Endodermal cell (in vitro differentiated cells): ENCODE measurements around the gene SLMAP. TPM values are rescaled to one million over a fixed set of nuclear protein-coding genes. Genes with fewer than 3 reads are reported as not detected.

Source experiments
- DNase-seq: peaks from one replicate; pipeline ENCODE4 v3.0.0-alpha.2; 2017
- H3K27ac ChIP-seq: 2 replicates; pipeline ENCODE4 v1.5.1; 2013; ENCODE audit warnings: mild to moderate bottlenecking, low read depth, low read length, moderate library complexity
- H3K27me3 ChIP-seq: 2 replicates; pipeline ENCODE4 v1.6.1; 2013; ENCODE audit warnings: mild to moderate bottlenecking, low read length, moderate library complexity; ENCODE audit not compliant: insufficient read depth, control insufficient read depth, poor library complexity, severe bottlenecking
- H3K36me3 ChIP-seq: 2 replicates; pipeline ENCODE4 v1.7.0; 2013; ENCODE audit warnings: mild to moderate bottlenecking, low read length, moderate library complexity; ENCODE audit not compliant: control insufficient read depth, insufficient read depth
- H3K4me1 ChIP-seq: one replicate; pipeline ENCODE4 v1.7.0; 2013; ENCODE audit warnings: low read length; ENCODE audit not compliant: control insufficient read depth, insufficient read depth
- H3K4me3 ChIP-seq: 2 replicates; pipeline ENCODE4 v1.5.1; 2013; ENCODE audit warnings: mild to moderate bottlenecking, low read length, moderate library complexity
- H3K9ac ChIP-seq: 2 replicates; pipeline ENCODE4 v1.6.1; 2013; ENCODE audit warnings: mild to moderate bottlenecking, low read length, moderate library complexity; ENCODE audit not compliant: poor library complexity, severe bottlenecking; ENCODE audit errors: extremely low read depth
- H3K9me3 ChIP-seq: 2 replicates; pipeline ENCODE4 v1.6.1; 2013; ENCODE audit warnings: mild to moderate bottlenecking, low read length, moderate library complexity; ENCODE audit not compliant: control insufficient read depth
- H3K27ac Mint-ChIP-seq: 2 replicates; pipeline ENCODE4 v1.8.0; 2020; ENCODE audit warnings: mixed read lengths
- H3K27me3 Mint-ChIP-seq: 2 replicates; pipeline ENCODE4 v1.8.0; 2021; ENCODE audit warnings: mild to moderate bottlenecking, mixed read lengths; ENCODE audit not compliant: insufficient read depth
- H3K36me3 Mint-ChIP-seq: 2 replicates; pipeline ENCODE4 v1.8.0; 2020; ENCODE audit warnings: low read depth, mixed read lengths
- H3K4me1 Mint-ChIP-seq: 2 replicates; pipeline ENCODE4 v1.8.0; 2020; ENCODE audit warnings: mixed read lengths
- H3K4me3 Mint-ChIP-seq: 2 replicates; pipeline ENCODE4 v1.8.0; 2020; ENCODE audit warnings: mild to moderate bottlenecking, moderate library complexity, mixed read lengths
- H3K9me3 Mint-ChIP-seq: 2 replicates; pipeline ENCODE4 v1.8.0; 2020; ENCODE audit warnings: mild to moderate bottlenecking, mixed read lengths
- WGBS, 2 experiments: methylation state at CpG; one replicate each; pipeline versions ENCODE4 v1.1.5 to v1.1.7; 2013; ENCODE audit warnings: missing lambda C conversion rate in 2 of 2, mixed read lengths in 1 of 2; ENCODE audit not compliant: insufficient coverage in 1 of 2, insufficient read length in 1 of 2; 5-methylcytosine and 5-hydroxymethylcytosine counted together
- total RNA-seq, 2 donors: library from RNA; stranded (reverse); fragmentation: NEBNext Ultra II Directional in 1 of 2; extraction: Animal tissue kit (Norgen Biotek cat#: 25700) in 1 of 2; gene quantifications; 2 replicates in 1 of 2; 3 replicates in 1 of 2; pipeline ENCODE4 v1.2.1, GENCODE V29; 2021
- TF ChIP-seq, protein P1 (sequence below): fragments of 200-600 bp; sonication (generic); conservative IDR thresholded peaks from 2 replicates; pipeline ENCODE4 v1.5.0; 2021; ENCODE audit warnings: antibody characterized with exemption, mild to moderate bottlenecking

The SLMAP gene
- total RNA-seq, 2 donors from 2014 or later: 64.8 to 65.7 TPM

DNA sequence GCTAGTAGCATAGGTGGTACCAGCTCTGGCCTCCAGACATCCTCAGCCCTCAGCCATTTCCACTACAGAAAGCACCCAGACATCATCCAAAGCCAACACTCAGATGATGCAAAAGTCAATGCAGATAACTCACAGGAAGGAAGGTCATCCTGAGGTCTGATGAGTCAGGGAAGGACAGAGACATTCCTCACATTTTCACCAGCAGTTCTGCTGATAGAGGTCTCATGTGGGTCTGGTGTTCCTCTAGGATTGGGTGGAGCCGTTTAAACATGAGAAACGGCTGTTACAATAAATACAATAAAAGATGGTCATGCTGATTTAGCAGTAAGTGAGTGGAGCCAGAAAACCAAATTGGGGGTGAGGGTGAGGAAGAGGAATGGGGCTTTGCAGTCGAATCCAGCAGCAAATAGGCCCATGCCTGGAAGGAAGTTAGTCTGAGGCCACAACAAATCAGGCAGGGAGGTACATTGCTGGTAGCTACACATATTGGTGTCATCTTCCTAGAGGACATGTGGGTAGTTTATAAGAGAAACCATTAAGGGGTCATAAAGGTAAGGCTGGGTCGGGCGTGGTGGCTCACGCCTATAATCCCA is 218.8 kb downstream of the SLMAP start:
- Mint-ChIP-seq H3K9me3 (no peaks in the 10 kb centered on the region), H3K27ac (peak overlapping the region; percentile 37), H3K27me3 (no peaks in the 10 kb centered on the region), H3K36me3 (no peaks in the 10 kb centered on the region), H3K4me3 (no peak overlapping the region), H3K4me1 (peaks cover 26% of the 10 kb centered on the region)
- Histone ChIP-seq H3K36me3 (no peaks in the 10 kb centered on the region), H3K9me3 (no peaks in the 10 kb centered on the region), H3K4me3 (no peak overlapping the region), H3K27ac (no peak overlapping the region), H3K9ac (no peak overlapping the region), H3K4me1 (peaks cover 10% of the 10 kb centered on the region), H3K27me3 (no peaks in the 10 kb centered on the region)
- DNase-seq: peak; percentile 71
- TF ChIP-seq, protein P1, sequence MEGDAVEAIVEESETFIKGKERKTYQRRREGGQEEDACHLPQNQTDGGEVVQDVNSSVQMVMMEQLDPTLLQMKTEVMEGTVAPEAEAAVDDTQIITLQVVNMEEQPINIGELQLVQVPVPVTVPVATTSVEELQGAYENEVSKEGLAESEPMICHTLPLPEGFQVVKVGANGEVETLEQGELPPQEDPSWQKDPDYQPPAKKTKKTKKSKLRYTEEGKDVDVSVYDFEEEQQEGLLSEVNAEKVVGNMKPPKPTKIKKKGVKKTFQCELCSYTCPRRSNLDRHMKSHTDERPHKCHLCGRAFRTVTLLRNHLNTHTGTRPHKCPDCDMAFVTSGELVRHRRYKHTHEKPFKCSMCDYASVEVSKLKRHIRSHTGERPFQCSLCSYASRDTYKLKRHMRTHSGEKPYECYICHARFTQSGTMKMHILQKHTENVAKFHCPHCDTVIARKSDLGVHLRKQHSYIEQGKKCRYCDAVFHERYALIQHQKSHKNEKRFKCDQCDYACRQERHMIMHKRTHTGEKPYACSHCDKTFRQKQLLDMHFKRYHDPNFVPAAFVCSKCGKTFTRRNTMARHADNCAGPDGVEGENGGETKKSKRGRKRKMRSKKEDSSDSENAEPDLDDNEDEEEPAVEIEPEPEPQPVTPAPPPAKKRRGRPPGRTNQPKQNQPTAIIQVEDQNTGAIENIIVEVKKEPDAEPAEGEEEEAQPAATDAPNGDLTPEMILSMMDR: no peak
- WGBS, 2 experiments: 81 to 88% methylated on average over 6 of the region's 6 CpGs

DNA sequence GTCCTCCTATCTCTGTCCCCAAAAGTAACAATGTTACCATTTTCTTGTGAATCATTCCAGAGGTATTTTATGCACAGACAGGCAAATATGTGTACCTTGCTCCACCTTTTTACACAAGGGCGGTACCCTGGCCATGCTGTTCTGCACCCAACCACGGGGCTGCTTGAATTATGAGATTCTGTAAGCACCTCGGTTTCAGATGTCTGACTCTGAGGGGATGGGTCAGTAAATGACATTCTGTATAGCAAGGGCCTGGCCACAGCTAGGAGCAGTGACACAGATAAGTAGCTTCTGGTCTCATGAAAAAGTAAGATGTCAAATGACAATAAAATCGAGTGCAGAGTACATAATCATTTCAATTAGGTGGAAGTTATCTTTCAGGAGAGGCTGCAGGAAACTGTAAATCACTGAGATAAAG is 221.7 kb downstream of the SLMAP start:
- H3K27ac ChIP-seq: no peak overlapping the region
- no peaks in the 10 kb centered on the region for H3K9me3 Mint-ChIP-seq
- H3K36me3 ChIP-seq: no peaks in the 10 kb centered on the region
- peak; percentile 37 for DNase-seq
- H3K27me3 Mint-ChIP-seq: no peaks in the 10 kb centered on the region
- TF ChIP-seq, protein P1: no peak
- H3K4me1 Mint-ChIP-seq: peaks cover 12% of the 10 kb centered on the region
- H3K27me3 ChIP-seq: no peaks in the 10 kb centered on the region
- H3K4me3 Mint-ChIP-seq: no peak overlapping the region
- H3K27ac Mint-ChIP-seq: no peak overlapping the region
- H3K9ac ChIP-seq: no peak overlapping the region
- no peaks in the 10 kb centered on the region for H3K9me3 ChIP-seq
- H3K4me1 ChIP-seq: peaks cover 7% of the 10 kb centered on the region
- no peak overlapping the region for H3K4me3 ChIP-seq
- 67 to 84% methylated on average over 3 to 4 of the region's 4 CpGs for WGBS, 2 experiments
- no peaks in the 10 kb centered on the region for H3K36me3 Mint-ChIP-seq

DNA sequence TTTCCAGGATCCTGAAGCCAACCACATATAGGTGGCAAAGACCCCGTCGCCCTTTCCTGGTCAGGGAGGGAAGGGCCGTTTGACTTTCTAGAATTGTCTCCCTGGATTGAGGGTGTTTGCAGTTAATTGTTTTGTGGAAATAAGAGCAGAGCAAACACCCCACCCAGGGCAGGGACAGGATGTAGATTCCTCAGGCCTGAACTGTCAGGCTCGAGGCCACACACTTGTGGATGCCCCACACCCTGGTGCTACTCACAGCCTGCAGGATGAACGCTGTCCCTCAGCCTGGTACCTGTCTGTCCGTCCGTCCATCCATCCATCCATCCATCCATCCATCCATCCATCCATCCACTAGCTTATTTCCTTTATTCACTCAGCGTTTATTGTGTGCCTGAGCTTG is 222.2 kb downstream of the SLMAP start:
- Mint-ChIP-seq H3K36me3 (no peaks in the 10 kb centered on the region), H3K27ac (no peak overlapping the region), H3K4me1 (peaks cover 11% of the 10 kb centered on the region), H3K9me3 (no peaks in the 10 kb centered on the region), H3K4me3 (no peak overlapping the region), H3K27me3 (no peaks in the 10 kb centered on the region)
- no peaks in the 10 kb centered on the region for H3K27me3 ChIP-seq
- no peaks in the 10 kb centered on the region for H3K9me3 ChIP-seq
- no peaks in the 10 kb centered on the region for H3K36me3 ChIP-seq
- DNase-seq: peak; percentile 43
- no peak overlapping the region for H3K4me3 ChIP-seq
- TF ChIP-seq, protein P1: no peak
- WGBS, 2 experiments: 92 to 96% methylated on average over 4 to 8 of the region's 8 CpGs
- peaks cover 8% of the 10 kb centered on the region for H3K4me1 ChIP-seq
- no peak overlapping the region for H3K9ac ChIP-seq
- no peak overlapping the region for H3K27ac ChIP-seq

Other genes starting within 250 kb of the SLMAP start
- 1 to 10 TPM in 1 of 2 donors, under 1 TPM in 1; 0.77 to 2.2 TPM for gene DNAH12, start 212.0 kb upstream of the SLMAP start, total RNA-seq
- 10 to 100 TPM; 10.5 to 12.5 TPM for gene PDE12, start 200.0 kb upstream of the SLMAP start, total RNA-seq
- 100 to 1,000 TPM; 176 to 188 TPM for gene ARF4, start 159.0 kb upstream of the SLMAP start, total RNA-seq
- 10 to 100 TPM; 23.4 to 35.1 TPM for gene DENND6A, start 63.2 kb upstream of the SLMAP start, total RNA-seq